SW480 (cell line): ENCODE results near the gene NMRAL1.

ENCODE experiments used
- DNase-seq: peaks from one replicate; pipeline ENCODE4 v3.0.0-alpha.2; 2016; ENCODE audit warnings: low spot score

NMRAL1 gene

GRCh38 chr16:4426021-4426684, 48.3 kb downstream of the NMRAL1 start:
- DNase-seq: no peak

DNA sequence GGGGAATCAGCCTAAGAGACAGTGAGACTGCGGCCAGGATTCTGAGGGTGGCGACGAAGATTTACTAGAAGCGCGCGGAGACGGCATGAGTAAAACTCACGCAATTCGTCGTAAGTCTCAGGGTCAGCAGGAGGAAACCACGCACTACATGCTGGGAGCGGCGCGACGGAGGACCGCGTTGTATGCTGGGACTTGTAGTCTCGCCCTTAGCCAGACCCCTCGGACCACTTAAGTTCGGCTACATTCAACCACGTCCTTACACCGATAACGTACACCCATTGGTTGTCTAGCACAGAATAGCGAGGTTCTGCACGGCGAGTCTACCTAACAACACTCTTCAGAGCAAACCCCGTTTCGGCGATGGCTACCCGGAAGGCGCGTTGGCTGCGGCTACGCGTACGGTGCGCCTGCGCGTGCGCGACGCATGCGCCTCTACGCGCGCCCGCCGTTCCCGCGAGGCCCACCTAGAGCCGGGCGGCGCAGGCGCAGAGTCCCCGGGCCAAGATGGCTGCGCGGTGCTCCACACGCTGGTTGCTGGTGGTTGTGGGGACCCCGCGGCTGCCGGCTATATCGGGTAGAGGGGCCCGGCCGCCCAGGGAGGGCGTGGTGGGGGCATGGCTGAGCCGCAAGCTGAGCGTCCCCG, 48.9 kb downstream of the NMRAL1 start, which contains the start of gene DNAJA3:
Gene DNAJA3, plus strand, starts transcription at position 491 of the 643 bp plus-strand sequence. Its CDS starts 14 bp downstream, at position 505.
- DNase-seq: peak; percentile 93

- DNase-seq: no peak
These were observed 53.8 kb downstream of the NMRAL1 start for GRCh38 chr16:4420505-4421105.

DNA sequence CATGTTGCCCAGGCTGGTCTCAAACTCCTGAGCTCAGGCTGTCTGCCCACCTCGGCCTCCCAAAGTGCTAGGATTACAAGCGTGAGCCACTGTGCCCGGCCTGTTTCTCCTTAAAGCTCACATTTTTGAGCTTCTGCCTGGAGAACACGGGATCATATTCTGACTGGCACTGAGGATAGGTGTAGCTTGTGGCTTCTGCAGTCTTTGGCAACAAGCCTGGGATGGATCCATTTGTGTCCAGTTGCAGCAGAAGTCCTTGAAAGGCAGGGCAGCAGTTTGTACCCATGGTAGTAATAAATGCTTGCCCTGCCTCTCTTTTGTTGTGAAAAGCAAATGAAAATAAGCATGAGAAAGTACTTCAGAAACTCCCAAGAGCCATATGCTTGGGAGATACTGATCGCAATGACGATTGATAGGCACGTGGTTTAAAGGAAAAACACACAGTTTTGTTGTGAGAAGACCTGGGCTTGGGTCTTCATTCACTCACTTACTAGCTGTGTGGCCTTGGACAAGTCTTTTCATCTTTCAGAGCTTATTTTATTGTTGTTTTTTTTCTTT, 54.9 kb downstream of the NMRAL1 start:
- DNase-seq: no peak

GRCh38 chr16:4416200-4417032, 58.0 kb downstream of the NMRAL1 start, which contains the start of gene CORO7:
Gene CORO7, minus strand, starts transcription at chr16:4416596. Its CDS starts 78 bp downstream, at chr16:4416518.
- DNase-seq: peak; percentile 84

GRCh38 chr16:4415538-4416199, 58.8 kb downstream of the NMRAL1 start:
- DNase-seq: no peak

DNA sequence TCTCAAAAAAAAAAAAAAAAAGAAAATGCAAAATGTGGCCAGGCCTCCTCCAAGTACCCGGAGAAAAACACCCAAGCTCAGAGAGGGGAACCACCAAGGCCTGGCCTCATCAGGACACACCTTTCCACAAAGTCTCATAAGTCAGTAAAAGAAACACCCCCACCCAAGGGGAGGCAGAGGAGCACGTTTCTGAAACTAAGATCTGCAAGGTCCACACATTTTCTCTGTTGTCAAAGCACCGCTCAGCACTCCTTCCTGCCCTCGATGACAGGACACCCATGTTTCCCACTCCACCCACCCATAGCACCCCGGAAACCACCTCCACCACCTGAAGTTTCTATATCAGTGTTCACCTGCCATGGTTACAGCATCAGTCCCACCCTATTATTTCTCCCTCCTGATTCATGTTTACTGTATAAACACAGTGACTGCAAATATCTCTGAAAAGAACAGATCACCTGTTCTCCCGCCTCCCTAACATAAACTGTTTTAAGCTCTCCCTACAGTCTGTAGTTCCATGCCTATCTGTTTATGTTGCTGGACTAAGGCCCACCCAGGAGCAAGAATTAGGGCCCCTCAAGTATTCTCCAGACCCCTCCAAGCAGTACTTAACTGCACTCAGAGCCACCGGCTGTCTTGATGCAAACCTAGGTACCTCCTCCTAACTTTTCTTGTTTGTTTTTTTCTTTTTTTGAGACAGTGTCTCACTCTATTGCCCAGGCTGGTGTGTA, 60.1 kb downstream of the NMRAL1 start:
- no peak for DNase-seq

GRCh38 chr16:4412854-4413253, 61.6 kb downstream of the NMRAL1 start:
- no peak for DNase-seq

GRCh38 chr16:4412159-4412558, 62.3 kb downstream of the NMRAL1 start:
- no peak for DNase-seq
